Mucosa of descending colon (tissue), 3 donors: Measurements from ENCODE around the gene KATNA1. TPM values are rescaled to one million over a fixed set of nuclear protein-coding genes. Genes with fewer than 3 reads are reported as not detected.

Source experiments
- ATAC-seq: fragments of 200-7000 bp; cut with Tn5 transposase; one replicate; pipeline ENCODE4 v1.9.1; 2020; ENCODE audit warnings: mild to moderate bottlenecking, moderate library complexity
- DNase-seq, 3 donors: peaks; one replicate each; pipeline ENCODE4 v3.0.0-alpha.2; 2020
- H3K36me3 ChIP-seq: fragments of 200-600 bp; one replicate; pipeline ENCODE4 v1.8.0; 2021; ENCODE audit warnings: low read depth, mild to moderate bottlenecking
- H3K4me1 ChIP-seq: fragments of 200-600 bp; one replicate; pipeline ENCODE4 v1.8.0; 2021; ENCODE audit warnings: low read depth, mild to moderate bottlenecking
- H3K4me3 ChIP-seq: fragments of 200-600 bp; one replicate; pipeline ENCODE4 v1.8.0; 2021; ENCODE audit warnings: mild to moderate bottlenecking
- H3K9me3 ChIP-seq: fragments of 200-600 bp; one replicate; pipeline ENCODE4 v1.8.0; 2021; ENCODE audit warnings: mild to moderate bottlenecking
- CTCF ChIP-seq: fragments of 200-600 bp; IDR thresholded peaks from one replicate; pipeline ENCODE4 v1.8.0; 2022; ENCODE audit warnings: antibody characterized with exemption, mild to moderate bottlenecking
- intact Hi-C, 2 donors: fragments of 100-400 bp; cut with DNase I in 1 of 2; cut with micrococcal nuclease in 1 of 2; formaldehyde crosslinking; loops; one replicate each; pipeline versions ENCODE4 v1.11.0 to v1.11.1; 2022; cut with DNase I, micrococcal nuclease
- total RNA-seq, 3 donors: library from RNA; stranded (reverse); fragmentation: NEBNext Ultra II Directional in 2 of 3; extraction: Animal tissue kit (Norgen Biotek cat#: 25700) in 2 of 3; gene quantifications; one replicate each; pipeline versions ENCODE4 v1.2.1 to v1.2.4, GENCODE V29; 2021 to 2023
- donor health status: DM: no; HTN: no; CAD: no; lungs with moderate emphysema.
- donor health status: DM: no; HTN: no; CAD: no.
- donor health status: DM: no; HTN: yes; CAD: no.

KATNA1 gene
- total RNA-seq, 3 donors from 2014 or later, result 9.2 to 16.8 (median 13.2) TPM

DNA sequence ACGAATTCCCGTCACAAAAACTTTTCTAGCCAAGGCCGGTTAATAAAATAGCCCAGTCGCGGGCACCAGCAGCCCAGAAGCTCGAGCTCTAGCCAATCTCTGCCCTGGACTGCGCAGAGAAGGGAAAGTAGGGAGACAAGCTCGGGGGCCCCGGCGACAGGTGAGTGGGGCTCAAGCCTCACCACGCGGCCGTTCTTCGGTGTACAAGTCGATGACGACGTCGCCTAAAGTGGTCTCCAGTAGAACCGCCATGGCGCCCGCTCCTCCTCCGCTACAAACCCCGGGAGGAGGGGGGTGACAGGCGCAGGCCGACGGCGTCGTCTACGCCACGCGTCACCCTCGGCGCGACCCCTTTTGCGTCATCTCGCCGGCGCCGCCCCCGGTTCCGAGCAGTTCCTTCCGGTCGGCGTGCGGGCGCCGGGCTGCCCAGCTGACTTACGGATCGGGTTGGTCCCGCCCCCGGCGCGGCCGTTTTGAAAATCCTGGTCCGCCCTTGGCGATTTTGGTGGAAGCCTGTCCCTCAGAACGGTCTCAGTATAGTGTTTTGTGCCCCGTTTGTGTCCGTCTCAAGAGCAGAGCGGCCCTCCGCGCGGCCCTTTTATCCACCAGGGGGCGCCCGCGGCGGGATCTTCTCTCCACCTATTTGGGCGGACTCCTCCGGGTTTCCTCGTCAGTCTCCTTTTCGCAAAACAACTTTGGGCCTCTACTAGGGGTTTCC is 102.6 kb downstream of the KATNA1 start, which contains the start of gene PPIL4:
TSS of gene PPIL4 (minus strand) at position 290 of the 718 bp plus-strand sequence. CDS start at position 252, 38 bp downstream.
- Histone ChIP-seq H3K9me3 (no peaks in the 10 kb centered on the region), H3K4me1 (peaks cover 15% of the 10 kb centered on the region)
- intact Hi-C loops, result no loop called here

GRCh38 chr6:149545258-149545753 is 103.2 kb downstream of the KATNA1 start:
- TF ChIP-seq CTCF, result no peak
- Histone ChIP-seq H3K4me1 (peaks cover 15% of the 10 kb centered on the region), H3K9me3 (no peaks in the 10 kb centered on the region), H3K4me3 (peak overlapping the region; percentile 90), H3K36me3 (no peaks in the 10 kb centered on the region)
- DNase-seq (peak in 2 of 3 donors; percentile 51 to 66), ATAC-seq (peak; percentile 66)
- intact Hi-C loops, result no loop called here

More for the DNA sequence above, 102.6 kb downstream of the KATNA1 start, which contains the start of gene PPIL4:
- DNase-seq (peak; percentile 97 to 98 (median 98)), ATAC-seq (peak; percentile 99)
- Histone ChIP-seq H3K4me3 (peak within 1 kb of the TSS; percentile 90), H3K36me3 (no peaks in the 10 kb centered on the region)
- peak; percentile 79 for TF ChIP-seq CTCF

Other genes with a start within 250 kb of the KATNA1 start
- 1 to 10 TPM; 1.7 to 3.6 (median 2.7) TPM for gene SUMO4, start 248.5 kb downstream of the KATNA1 start, total RNA-seq
- 1 to 10 TPM; 5.2 to 9.1 (median 8.9) TPM for gene ZC3H12D, start 163.7 kb downstream of the KATNA1 start, total RNA-seq
- 10 to 100 TPM; 16.4 to 25.6 (median 21.5) TPM for gene PPIL4, start 102.7 kb downstream of the KATNA1 start, total RNA-seq
- 10 to 100 TPM; 45.6 to 64.6 (median 48.4) TPM for gene GINM1, start 82.3 kb downstream of the KATNA1 start, total RNA-seq
- gene LATS1, start 69.4 kb upstream of the KATNA1 start, total RNA-seq, result 10 to 100 TPM; 23.2 to 39.0 (median 23.3) TPM
- gene NUP43, start 97.8 kb upstream of the KATNA1 start, total RNA-seq, result 10 to 100 TPM; 25.8 to 27.9 (median 26.0) TPM
- 10 to 100 TPM; 51.9 to 72.4 (median 57.9) TPM for gene PCMT1, start 101.0 kb upstream of the KATNA1 start, total RNA-seq
- gene LRP11, start 215.6 kb upstream of the KATNA1 start, total RNA-seq, result 10 to 100 TPM; 16.2 to 27.2 (median 26.1) TPM
- gene RAET1E, start 249.4 kb upstream of the KATNA1 start, total RNA-seq, result under 1 TPM in 2 of 3 donors, not detected in 1; 0.16 to 0.58 TPM